ENCODE data around the gene CD48. TPM values are rescaled to one million over a fixed set of nuclear protein-coding genes. Genes with fewer than 3 reads are reported as not detected.
"Not testable (repeated sequence)": the region's sequence is repeated elsewhere in the genome, so short reads cannot be mapped to it uniquely, and the experiment has no call there.

The CD48 gene
- total RNA-seq, 2 donors from 2014 or later, result 1.9 to 5.5 TPM

DNA sequence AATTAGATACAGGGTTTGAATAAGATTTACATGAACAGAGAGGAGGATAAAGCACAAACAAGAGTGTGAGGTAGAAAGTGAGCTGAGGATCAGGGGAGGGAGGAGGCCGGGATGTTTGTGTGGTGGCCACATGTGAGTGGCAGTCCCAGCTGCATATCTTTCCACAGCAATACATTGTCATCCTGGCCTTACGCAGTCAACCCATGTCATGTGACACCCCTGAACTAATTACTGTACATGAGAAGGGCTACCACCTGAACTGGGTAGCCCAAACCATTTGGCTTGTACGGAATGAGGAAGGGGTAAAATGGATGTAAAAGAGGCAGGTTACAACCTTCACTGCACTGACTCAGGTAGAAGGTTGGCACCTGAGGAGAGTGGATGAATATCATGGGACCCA is 31.6 kb upstream of the CD48 start:
- ATAC-seq (no peak), DNase-seq (no peak)
- intact Hi-C loops (cut with DNase I), result no loop called here

DNA sequence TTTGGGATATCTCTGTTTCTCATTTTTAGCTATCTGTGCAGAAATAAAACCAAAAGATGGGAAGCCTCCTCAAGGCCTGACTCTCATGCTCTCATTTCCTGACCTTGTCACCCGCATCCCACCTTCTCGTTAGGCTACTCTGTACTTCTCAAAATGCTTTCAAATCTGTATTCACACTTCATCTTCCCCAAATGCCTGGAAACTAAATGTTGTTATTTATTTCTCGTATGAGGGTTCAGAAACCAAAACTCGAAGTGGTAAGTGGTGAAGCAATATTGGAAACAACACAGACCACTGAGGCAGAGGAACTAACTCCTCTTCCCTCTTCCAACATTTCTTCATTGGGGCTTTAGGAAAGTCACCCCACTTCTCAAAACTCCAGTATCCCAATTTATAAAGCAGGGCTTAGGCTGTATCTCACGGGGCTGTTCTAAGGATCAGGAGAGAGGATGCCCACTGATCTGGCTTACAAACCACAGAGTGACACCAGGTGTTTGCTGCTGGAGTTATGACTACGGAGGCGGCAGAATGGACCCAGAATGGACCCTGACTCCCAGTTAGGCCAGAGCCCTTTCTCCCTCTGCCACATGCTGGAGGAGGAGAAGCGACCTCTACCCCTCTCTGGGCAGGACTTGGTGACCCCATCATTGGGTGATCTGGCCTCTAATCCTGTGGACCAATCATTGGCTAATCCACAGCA is 31.0 kb upstream of the CD48 start:
- intact Hi-C loops (cut with DNase I), result no loop called here
- DNase-seq (no peak), ATAC-seq (no peak)

DNA sequence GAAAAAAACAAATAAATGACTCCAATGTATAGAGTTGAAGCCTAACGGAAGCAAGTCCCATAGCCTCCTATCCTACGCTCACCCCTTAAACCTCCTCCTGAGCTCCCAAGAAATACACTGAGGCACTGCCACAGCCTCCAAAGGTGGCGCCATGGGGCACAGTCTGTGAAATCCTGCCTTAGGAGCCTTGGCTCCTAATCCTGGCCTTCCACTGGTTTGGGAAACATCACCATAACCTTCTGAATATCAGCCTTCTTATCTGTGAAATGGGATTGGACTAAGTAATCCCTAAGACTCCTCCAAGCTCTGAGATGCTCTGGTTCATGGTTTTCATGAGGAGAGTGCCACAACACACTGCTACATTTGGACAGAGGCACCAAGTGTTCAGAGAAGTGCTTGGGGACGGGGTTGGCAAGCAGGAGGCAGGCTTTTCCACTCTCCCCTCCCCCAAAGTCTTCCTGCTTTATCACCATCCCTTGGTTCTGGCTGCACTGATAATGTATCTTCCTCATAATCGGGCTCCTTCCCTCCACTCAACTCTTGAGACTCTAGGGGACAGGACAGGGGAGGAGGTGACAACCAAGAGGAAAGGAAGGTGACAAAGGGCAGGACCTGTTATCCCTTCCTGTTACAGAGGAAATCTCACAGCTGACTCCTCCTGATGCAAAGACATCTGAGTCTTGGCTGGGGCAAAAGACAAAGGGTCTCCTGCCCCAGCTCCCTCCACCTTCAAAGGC is 30.2 kb upstream of the CD48 start:
- intact Hi-C loops (cut with DNase I), result no loop called here
- DNase-seq (no peak), ATAC-seq (no peak)

DNA sequence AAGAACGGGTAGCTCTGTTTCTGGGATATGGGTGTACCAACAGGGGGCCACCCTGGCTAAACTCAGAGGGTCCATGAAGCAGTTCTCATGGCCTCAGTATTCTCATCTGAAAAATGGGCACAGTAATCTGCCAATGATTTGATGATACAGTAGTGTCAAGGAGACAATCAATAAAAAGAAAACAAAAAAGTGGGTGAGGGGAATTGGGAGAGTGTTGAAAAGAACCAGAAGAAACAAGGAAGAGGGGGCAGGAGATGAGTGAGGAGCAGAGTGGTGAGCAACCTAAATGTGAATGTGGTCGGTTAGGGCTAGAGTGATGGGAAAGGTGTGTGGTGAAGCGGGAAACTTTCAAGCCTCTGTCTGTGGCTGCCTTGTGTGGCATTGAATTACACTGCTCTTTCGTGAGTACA is 29.5 kb upstream of the CD48 start:
- DNase-seq (no peak), ATAC-seq (no peak)
- intact Hi-C loops (cut with DNase I), result no loop called here

DNA sequence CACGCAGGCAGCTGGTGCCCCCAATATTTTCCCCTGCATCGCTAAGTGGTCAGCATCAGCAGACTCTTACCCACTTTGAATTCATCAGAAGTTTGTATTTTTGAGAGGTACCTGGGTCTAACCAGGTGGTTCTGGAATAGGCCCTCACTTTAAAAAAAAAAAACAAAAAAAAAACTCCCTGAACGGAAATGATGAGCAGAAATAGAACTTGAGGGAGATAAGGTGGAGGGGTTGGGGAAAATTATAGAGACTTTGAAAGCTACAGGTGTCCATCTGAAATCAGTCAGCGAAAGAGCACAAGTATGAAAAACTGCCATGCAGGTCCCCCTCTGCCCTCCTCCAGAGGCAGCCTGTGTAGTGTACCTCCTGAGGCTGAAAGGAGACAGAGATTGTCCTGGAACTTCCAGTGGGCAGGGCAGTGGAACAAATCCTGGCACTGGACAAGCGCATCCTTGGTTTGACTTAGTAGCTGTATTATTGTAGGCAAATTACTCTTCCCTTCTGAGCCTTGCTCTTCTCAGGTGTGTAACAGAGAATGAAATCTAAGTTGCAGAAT is 28.6 kb upstream of the CD48 start:
- no peak for ATAC-seq

DNA sequence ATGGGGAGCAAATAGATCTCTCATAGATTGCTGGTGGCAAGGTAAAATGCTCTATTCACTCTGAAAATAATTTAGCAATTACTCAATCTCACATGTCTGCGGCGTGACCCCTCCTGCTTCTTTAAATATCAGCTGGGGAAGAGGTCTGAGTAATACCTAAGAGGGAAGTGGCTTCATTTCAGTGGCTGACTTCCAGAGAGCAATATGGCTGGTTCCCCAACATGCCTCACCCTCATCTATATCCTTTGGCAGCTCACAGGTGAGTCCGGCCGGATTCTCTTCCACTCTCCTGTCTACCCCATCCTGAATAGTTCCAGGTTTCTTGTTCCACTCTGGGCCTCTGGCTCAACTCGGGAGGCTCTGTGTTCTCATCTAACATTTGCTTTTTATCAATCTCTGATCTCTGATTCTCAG is 27.5 kb upstream of the CD48 start, which contains the start of gene SLAMF7:
SLAMF7 (plus strand) TSS at position 150 of the 414 bp plus-strand sequence; CDS start at position 205, 55 bp downstream.
- DNase-seq (no peak), ATAC-seq (peak; percentile 39 to 53)
- intact Hi-C loops (cut with DNase I), result no loop called here

More for the DNA sequence above, 28.6 kb upstream of the CD48 start:
- DNase-seq, result no peak
- intact Hi-C loops (cut with DNase I), result no loop called here

DNA sequence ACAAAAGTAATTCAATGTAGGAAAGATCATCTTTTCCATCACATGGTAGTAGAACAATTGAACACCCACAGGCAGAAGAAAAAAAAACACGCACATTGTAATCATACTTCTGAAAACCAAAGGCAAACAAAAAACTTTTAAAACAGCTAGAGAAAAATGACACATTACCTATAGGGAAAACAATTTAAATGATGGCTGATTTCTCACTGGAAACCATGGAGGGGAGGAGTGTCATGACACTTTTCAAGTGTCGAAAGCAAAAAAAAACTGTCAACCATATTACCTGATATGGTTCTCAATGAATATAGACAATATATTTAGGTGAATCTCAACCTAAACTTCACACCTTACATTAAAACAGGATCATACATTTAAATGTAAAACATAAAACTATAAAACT is 26.6 kb upstream of the CD48 start:
- no peak for ATAC-seq
- DNase-seq, result no peak
- intact Hi-C loops (cut with DNase I), result no loop called here

DNA sequence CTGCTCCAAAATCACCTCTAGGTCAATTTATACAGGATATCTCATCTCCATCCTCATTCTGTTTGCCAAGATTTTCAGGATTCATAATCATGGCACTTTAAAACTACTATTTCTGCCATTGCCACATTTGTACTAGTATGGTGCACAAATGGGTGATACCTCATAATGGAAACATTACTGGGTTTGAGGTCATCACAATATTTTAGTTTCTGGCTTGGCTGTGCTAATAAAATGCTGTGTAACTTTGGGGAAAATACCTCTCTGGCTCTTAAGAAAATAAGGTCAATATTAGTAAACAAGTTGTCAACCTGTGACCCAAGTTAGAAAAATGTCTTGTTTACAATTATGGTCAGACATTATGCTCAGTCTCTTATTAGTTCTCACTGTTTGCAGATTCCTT is 22.7 kb upstream of the CD48 start:
- no peak for DNase-seq
- no peak for ATAC-seq
- intact Hi-C loops (cut with DNase I), result no loop called here

DNA sequence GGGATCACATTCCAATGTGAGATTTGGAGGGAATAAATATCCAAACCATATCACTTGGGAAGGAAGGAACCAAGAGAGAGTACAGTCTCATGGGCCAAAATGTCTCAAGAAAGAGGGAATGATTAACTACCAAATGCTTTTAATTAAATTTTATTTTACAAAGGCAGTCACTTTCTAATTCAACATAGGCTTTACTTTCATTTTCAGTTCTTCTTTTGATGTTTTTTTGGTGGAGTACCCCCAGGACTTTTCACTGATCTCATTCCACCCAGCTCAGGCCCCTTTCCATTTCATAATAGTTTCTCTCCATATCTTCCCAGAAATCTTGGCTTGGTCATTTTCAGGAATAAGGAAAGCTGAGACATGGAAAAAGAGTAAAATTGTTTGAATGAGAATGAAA is 22.3 kb upstream of the CD48 start:
- ATAC-seq (no peak), DNase-seq (no peak)
- intact Hi-C loops (cut with DNase I), result no loop called here

DNA sequence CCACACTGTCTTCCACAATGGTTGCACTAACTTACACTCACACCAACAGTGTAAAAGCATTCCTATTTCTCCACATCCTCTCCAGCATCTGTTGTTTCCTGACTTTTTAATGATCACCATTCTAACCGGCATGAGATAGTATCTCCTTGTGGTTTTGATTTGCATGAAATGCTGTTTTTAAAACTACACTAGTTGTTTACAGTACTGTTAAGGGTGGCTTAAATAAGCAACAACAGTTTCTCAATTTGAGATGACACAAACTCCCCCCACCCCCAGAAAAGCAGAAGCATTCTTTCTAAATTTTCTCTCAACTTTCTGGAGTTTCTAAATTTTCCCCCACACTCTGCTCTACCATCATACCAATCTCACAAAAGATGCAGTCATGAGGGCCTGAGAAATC is 20.4 kb upstream of the CD48 start:
- intact Hi-C loops (cut with DNase I), result no loop called here
- ATAC-seq (no peak), DNase-seq (no peak)

DNA sequence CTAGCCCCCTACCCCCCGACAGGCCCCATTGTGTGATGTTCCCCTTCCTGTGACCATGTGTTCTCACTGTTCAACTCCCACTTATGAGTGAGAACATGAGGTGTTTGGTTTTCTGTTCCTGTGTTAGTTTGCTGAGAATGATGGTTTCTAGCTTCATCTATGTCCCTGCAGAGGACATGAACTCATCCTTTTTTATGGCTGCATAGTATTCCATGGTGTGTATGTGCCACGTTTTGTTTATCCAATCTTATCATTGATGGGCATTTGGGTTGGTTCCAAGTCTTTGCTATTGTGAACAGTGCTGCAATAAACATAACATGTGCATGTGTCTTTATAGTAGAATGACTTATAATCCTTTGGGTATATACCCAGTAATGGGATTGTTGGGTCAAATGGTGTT is 19.9 kb upstream of the CD48 start:
- DNase-seq; ATAC-seq; intact Hi-C loops (cut with DNase I): not testable (repeated sequence)

DNA sequence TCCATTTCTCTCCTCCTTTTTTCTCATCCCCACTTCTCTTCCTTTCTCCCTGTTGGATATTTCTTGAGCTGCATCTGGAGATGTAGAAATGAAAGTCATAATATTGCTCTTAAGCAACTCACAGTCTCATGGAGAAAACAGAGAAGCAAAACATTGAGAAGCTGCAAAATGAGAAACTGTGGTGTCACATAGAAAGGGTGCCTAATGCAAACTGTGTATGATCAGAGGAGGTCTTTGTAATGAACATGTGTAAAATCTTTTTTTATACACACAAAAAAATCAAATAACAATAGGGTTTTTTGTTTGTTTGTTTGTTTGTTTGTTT is 15.7 kb upstream of the CD48 start:
- no peak for ATAC-seq
- DNase-seq, result no peak
- intact Hi-C loops (cut with DNase I), result loop anchor here in 1 of 2 donors (5.0 kb wide), 2 partner anchors 105 to 225 kb away; partner anchors contain the start of gene ITLN2

DNA sequence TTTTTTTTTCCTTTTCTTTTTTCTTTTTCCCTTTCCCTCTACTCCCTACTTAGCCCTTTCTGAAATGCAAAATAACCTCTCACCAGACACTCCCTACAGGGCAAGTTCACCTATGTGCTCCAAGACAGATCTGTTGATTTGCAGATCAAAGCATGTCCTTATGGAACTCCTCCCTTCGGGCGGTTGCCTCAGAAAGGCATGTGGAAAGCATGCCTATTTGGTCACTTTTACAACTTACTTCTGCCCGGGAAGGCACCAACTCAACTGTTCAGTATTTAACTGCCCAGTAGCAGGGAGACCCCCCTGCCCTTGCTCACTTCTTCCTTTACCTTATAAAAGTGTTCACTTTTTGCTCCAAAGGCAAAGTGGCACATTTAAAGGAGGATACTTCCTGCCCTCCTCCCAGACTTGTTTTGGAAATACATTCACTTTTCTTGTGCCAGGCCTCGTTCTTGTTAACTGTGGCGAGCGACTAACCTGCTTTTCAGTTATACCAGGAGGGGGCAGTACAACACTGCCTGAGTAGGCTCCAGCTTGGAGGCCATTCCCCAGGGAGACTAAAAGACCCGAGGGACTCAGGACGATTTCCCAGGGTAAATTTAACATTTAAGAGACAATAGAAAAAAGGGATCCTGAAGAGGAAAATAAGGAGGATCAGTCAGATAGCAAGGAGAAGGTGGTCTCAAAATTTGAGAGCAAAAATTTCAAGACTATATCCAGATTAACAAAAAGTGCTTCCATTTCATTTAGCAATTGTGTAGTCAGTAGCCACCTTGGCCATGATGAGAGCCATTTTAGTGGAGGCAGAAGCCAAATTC is 15.1 kb upstream of the CD48 start:
- peak; percentile 83 to 93 for ATAC-seq
- intact Hi-C loops (cut with DNase I), result loop anchor here in 1 of 2 donors (5.0 kb wide), 2 partner anchors 106 to 226 kb away; partner anchors contain the start of gene ITLN2
- peak; percentile 49 for DNase-seq

DNA sequence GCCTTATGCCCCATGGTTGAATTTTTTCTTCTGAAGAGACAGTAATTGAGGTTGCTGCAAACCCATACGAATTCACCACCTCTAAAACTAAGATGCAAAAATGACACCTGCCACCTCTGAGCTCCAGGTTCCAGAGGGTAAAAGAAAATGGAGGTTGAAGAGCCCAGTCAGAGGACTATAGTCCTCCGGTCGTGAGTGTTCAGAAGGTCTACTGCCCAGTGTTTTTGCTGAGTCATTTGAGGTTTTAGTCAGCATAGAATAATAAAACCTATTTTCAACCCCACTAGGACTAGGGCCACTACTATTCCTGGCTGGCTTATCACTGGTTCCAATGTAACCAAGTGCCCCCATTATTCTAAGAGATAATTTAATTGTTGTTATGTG is 14.5 kb upstream of the CD48 start:
- intact Hi-C loops (cut with DNase I), result loop anchor here in 1 of 2 donors (5.0 kb wide), 2 partner anchors 106 to 226 kb away; partner anchors contain the start of gene ITLN2
- no peak for DNase-seq
- peak in 1 of 2 donors; percentile 53 for ATAC-seq

DNA sequence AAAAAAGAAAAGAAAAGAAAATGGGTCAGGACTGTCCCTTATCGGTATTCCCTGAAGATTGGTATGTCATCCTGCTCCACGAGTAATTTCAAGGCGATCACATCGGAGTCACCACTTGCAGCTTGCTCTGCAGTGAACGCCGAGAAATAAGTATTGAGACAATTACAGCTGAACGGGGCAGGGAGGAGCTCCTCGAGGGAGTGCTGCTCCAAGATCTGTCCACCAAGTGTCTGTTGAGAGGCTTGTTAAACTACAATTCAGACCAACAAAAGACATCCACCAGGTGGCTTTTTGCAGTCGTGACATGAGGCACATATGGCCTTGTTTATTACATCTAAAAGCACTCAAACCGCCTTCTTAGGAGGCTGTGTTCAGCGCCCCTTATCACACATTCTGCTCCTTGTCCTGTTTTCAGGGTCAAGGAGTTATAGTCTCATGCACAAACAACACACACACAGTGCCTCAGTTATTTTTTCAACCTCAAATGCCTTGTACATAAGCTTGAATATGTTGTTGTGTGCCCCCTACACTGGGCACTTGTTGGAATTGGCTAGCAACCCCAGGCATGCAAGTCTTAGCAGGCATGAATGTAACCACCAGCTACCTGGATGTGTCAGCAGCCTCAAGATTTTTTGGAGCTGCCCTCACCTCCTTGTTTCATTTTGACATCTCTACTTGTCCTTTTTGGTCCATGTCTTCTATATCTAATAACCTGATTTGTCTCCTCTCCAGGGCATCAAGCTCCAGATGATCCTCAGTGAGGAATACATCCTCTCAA is 13.0 kb upstream of the CD48 start:
- DNase-seq, result no peak

DNA sequence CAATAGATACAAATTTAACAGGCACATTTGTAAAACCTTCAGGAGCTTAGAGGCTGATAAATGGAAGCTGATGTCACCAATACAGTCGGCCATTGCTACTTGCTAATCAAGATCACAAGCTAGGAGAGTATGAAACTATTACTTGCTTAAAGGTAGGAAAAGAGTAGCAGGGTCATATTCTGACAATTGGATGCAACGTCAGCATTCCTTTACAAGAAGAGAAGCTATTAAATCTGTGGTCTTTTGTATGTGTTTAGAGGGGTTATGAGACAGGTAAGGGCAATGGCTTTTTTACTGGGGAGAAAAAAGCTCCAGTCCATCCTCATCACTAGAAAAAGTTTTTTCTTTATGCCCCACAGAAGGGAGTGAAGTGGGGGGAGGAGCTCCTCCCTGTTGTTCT is 11.7 kb upstream of the CD48 start:
- intact Hi-C loops (cut with DNase I), result no loop called here
- DNase-seq (no peak), ATAC-seq (no peak)

More for the DNA sequence above, 13.0 kb upstream of the CD48 start:
- intact Hi-C loops (cut with DNase I), result loop anchor here in 1 of 2 donors (5.0 kb wide), 2 partner anchors 108 to 228 kb away; partner anchors contain the start of gene ITLN2
- no peak for ATAC-seq

DNA sequence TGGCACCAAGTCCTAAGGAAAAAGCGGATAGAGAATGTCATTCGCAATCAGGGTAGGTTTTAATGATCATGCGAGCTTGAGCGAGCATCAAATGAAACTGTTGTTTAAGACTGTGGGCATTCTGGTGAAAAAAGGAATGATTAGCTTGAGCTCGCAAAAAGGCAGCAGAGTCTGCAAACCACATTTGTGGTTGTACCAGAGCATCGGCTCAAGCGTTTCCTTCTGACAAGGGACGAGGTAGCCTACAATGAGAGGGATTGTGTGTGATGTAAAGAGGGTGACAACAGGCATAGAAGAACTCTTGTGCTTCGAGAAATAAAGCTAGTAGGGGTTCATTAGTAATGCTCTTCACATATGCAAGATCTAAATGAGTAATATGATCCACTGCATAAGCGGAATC is 11.1 kb upstream of the CD48 start:
- ATAC-seq (no peak), DNase-seq (no peak)
- intact Hi-C loops (cut with DNase I), result no loop called here

DNA sequence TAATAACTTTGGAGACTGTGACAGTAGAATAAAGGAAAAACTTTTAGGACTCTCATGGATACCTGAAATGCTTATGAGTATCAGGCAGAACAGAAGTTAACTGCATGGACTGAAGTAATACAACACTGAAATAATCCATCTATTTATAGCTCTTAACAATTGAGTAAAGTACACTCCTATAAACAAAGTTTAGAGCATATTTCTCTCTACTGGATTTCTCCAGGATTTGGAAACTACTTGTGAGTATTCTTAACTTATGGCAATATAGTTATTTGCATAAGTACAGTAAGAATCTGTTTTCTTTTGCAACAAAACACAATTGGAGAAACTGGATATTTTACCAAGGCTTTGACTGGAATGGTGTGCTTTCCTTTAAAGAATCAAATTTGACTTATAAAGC is 9.9 kb upstream of the CD48 start:
- intact Hi-C loops (cut with DNase I), result no loop called here
- ATAC-seq, result no peak

More for the DNA sequence above, 9.9 kb upstream of the CD48 start:
- no peak for DNase-seq

Measured in left cardiac atrium (tissue), 4 donors.